A673 (cell line): ENCODE data around the gene NCOA6. TPM values are rescaled to one million over a fixed set of nuclear protein-coding genes. Genes with fewer than 3 reads are reported as not detected.

ENCODE experiments used
- BruUV-seq: library from RNA; stranded (reverse); fragments of 400-500 nt; replicated peaks from 2 replicates; lab custom pipeline; 2021; lab: Mats Ljungman, UMichigan
- CTCF ChIA-PET: fragments of 300-600 bp; sonication (Branson Sonifier 250); formaldehyde crosslinking; loops from one replicate; lab custom pipeline; 2022; ENCODE audit warnings: antibody characterized with exemption; lab: Charles Lee
- POLR2A ChIA-PET: fragments of 300-600 bp; sonication (Branson Sonifier 250); formaldehyde crosslinking; loops from one replicate; lab custom pipeline; 2022; ENCODE audit warnings: antibody characterized with exemption; ENCODE audit not compliant: low non-redundant PET; lab: Charles Lee
- DNase-seq: peaks from one replicate; pipeline ENCODE4 v3.0.0-alpha.2; 2015; ENCODE audit warnings: low spot score
- H3K27ac ChIP-seq: fragments of 200-600 bp; sonication (generic); 2 replicates; pipeline ENCODE4 v1.5.1; 2016; ENCODE audit warnings: mixed run types, low read depth, mild to moderate bottlenecking, mixed read lengths, antibody characterized with exemption, low read length; ENCODE audit not compliant: poor library complexity, severe bottlenecking
- H3K27me3 ChIP-seq: fragments of 200-600 bp; sonication (generic); replicated peaks from 2 replicates; pipeline ENCODE4 v1.6.1; 2017; ENCODE audit warnings: mixed run types, low read depth, mild to moderate bottlenecking, mixed read lengths, antibody characterized with exemption, low read length; ENCODE audit not compliant: insufficient read depth, poor library complexity
- H3K36me3 ChIP-seq: fragments of 200-600 bp; sonication (generic); 2 replicates; pipeline ENCODE4 v1.6.1; 2016; ENCODE audit warnings: mixed run types, mild to moderate bottlenecking, mixed read lengths, antibody characterized with exemption, low read length; ENCODE audit not compliant: insufficient read depth, poor library complexity, severe bottlenecking
- H3K4me1 ChIP-seq: fragments of 200-600 bp; sonication (generic); 2 replicates; pipeline ENCODE4 v1.6.1; 2017; ENCODE audit warnings: mixed run types, mild to moderate bottlenecking, mixed read lengths, antibody characterized with exemption, low read length; ENCODE audit not compliant: insufficient read depth, poor library complexity, severe bottlenecking
- H3K4me3 ChIP-seq: fragments of 200-600 bp; sonication (generic); 2 replicates; pipeline ENCODE4 v1.5.1; 2016; ENCODE audit warnings: low read depth, mixed run types, mild to moderate bottlenecking, mixed read lengths, low read length; ENCODE audit not compliant: poor library complexity, severe bottlenecking
- H3K9me3 ChIP-seq: fragments of 200-600 bp; sonication (generic); 2 replicates; pipeline ENCODE4 v1.6.1; 2016; ENCODE audit warnings: mixed run types, low read depth, mild to moderate bottlenecking, mixed read lengths, antibody characterized with exemption, low read length; ENCODE audit not compliant: poor library complexity, severe bottlenecking
- CTCF ChIP-seq: fragments of 300-800, 200-600 bp; sonication (generic); conservative IDR thresholded peaks from 2 replicates; pipeline ENCODE4 v1.5.1; 2017; ENCODE audit warnings: low read depth, mild to moderate bottlenecking, antibody characterized with exemption, low read length, moderate library complexity, mixed read lengths
- EZH2 ChIP-seq: fragments of 200-600 bp; sonication (generic); IDR thresholded peaks from 2 replicates; pipeline ENCODE4 v1.6.1; 2017; ENCODE audit warnings: borderline replicate concordance, low read depth, mild to moderate bottlenecking, mixed read lengths, antibody characterized with exemption, low read length; ENCODE audit not compliant: poor library complexity, severe bottlenecking
- intact Hi-C: fragments of 100-400 bp; cut with micrococcal nuclease; formaldehyde crosslinking; loops from one replicate; pipeline ENCODE4 v1.10.0; 2022; ENCODE audit not compliant: unreplicated experiment
- total RNA-seq: library from RNA; stranded (reverse); gene quantifications from 2 replicates; pipeline ENCODE4 v1.2.3, GENCODE V29; 2021

NCOA6 gene
- total RNA-seq, 1 experiment from 2014 or later = 39.9 TPM

GRCh38 chr20:34843421-34843820 lies 18.0 kb upstream of the NCOA6 start:
- Histone ChIP-seq H3K27ac (no peak overlapping the region), H3K4me1 (no peaks in the 10 kb centered on the region), H3K4me3 (no peak overlapping the region), H3K27me3 (no peaks in the 10 kb centered on the region), H3K36me3 (no peaks in the 10 kb centered on the region), H3K9me3 (no peaks in the 10 kb centered on the region)
- intact Hi-C loops = no loop called here
- POLR2A ChIA-PET = no interaction called here
- CTCF ChIA-PET = interaction anchor here (0.7 kb wide), 1 partner anchor 956 kb away, joined by 3 read pairs; no protein-coding TSS in a partner anchor
- TF ChIP-seq CTCF = no peak
- BruUV-seq = no TSS peak
- DNase-seq = no peak

- Histone ChIP-seq H3K27ac (no peak overlapping the region), H3K27me3 (no peaks in the 10 kb centered on the region), H3K9me3 (no peaks in the 10 kb centered on the region), H3K4me1 (no peaks in the 10 kb centered on the region), H3K36me3 (no peaks in the 10 kb centered on the region), H3K4me3 (no peak overlapping the region)
- BruUV-seq = no TSS peak
- CTCF ChIA-PET = no interaction called here
- no peak for DNase-seq
- POLR2A ChIA-PET = interaction anchor here (0.6 kb wide), 1 partner anchor 1568 kb away, joined by 10 read pairs; no protein-coding TSS in a partner anchor
- TF ChIP-seq CTCF (no peak), EZH2 (no peak)
- intact Hi-C loops = no loop called here
These were observed 16.7 kb upstream of the NCOA6 start for GRCh38 chr20:34842143-34842542.

- POLR2A ChIA-PET = no interaction called here
- H3K4me3 ChIP-seq = no peak overlapping the region
- CTCF ChIA-PET = interaction anchor here (0.7 kb wide), 1 partner anchor 121 kb away, joined by 14 read pairs; no protein-coding TSS in a partner anchor
- peak; percentile 54 for TF ChIP-seq CTCF
- TF ChIP-seq EZH2 = no peak
- no peak overlapping the region for H3K27ac ChIP-seq
- intact Hi-C loops = loop anchor here (2.0 to 5.0 kb wide), 4 partner anchors 128 to 613 kb away; no protein-coding TSS in a partner anchor
- no peaks in the 10 kb centered on the region for H3K36me3 ChIP-seq
- DNase-seq = peak; percentile 72
- H3K4me1 ChIP-seq = no peaks in the 10 kb centered on the region
- H3K9me3 ChIP-seq = no peaks in the 10 kb centered on the region
- H3K27me3 ChIP-seq = no peaks in the 10 kb centered on the region
- BruUV-seq = no TSS peak
These were observed 9.0 kb upstream of the NCOA6 start for GRCh38 chr20:34834459-34834893.
